ENCODE results near the gene VPS50. TPM values are rescaled to one million over a fixed set of nuclear protein-coding genes. Genes with fewer than 3 reads are reported as not detected.

VPS50 gene
- total and polyA plus RNA-seq, 2 donors (not counting 1 experiment from before 2014, with no cell fraction given) = 9.4 to 54.1 TPM

DNA sequence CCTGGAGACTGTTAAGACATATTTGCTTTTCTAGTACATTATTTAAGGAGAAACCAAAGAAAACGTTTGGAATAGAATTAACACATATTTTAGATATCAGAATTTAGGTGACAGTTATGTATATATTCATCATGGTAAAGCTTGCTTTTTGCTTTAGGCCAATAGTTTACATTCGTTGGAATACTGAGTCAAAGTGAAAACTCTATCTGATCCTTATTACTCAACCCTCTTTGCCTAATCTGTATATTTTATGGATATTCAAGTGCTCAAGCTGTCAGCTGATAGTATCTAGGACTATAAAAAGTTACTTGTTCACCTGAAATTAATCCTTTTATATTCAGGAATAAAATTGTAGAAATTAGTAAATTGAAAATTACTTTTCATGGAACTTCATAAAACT is 61.1 kb downstream of the VPS50 start:
- Histone ChIP-seq H3K4me2 (replicated peaks; ENCODE audit: low read depth, low read length, poor library complexity, severe bottlenecking) (no peak overlapping the region), H2AFZ (ENCODE audit: insufficient read depth, low read depth, low read length, poor library complexity, severe bottlenecking) (no peak overlapping the region), H3K9ac (ENCODE audit: low read length) (no peak overlapping the region), H3K4me1 (ENCODE audit: control insufficient read depth in 2 of 2, insufficient read depth in 2 of 2, low read length in 2 of 2) (no peaks in the 10 kb centered on the region), H3K4me3 (ENCODE audit: control extremely low read depth in 1 of 5, extremely low read depth in 1 of 5, insufficient read depth in 1 of 5, low read depth in 2 of 5, low read length in 4 of 5) (no peak overlapping the region), H3K27me3 (replicated peaks in 1 of 4; ENCODE audit: control extremely low read depth in 1 of 4, control insufficient read depth in 3 of 4, insufficient read depth in 4 of 4, low read length in 3 of 4) (no peaks in the 10 kb centered on the region), H4K20me1 (ENCODE audit: control insufficient read depth, insufficient read depth, low read length, poor library complexity, severe bottlenecking) (no peaks in the 10 kb centered on the region), H3K79me2 (ENCODE audit: control insufficient read depth, insufficient read depth, low read length) (no peaks in the 10 kb centered on the region), H3K9me3 (ENCODE audit: control extremely low read depth in 1 of 3, control insufficient read depth in 2 of 3, insufficient read depth in 1 of 3, low read length in 2 of 3) (no peaks in the 10 kb centered on the region), H3K27ac (ENCODE audit: low read length in 2 of 2) (no peak overlapping the region), H3K36me3 (replicated peaks in 1 of 2; ENCODE audit: control extremely low read depth in 1 of 2, control insufficient read depth in 1 of 2, extremely low read depth in 1 of 2, insufficient read depth in 2 of 2, low read length in 1 of 2) (peaks cover 0 to 15% of the 10 kb centered on the region in 2 experiments)
- ChIA-PET CTCF (no interaction called here), POLR2A (no interaction called here)
- Mint-ChIP-seq H3K27me3 (no peaks in the 10 kb centered on the region), H3K27ac (no peak overlapping the region), H3K4me1 (no peaks in the 10 kb centered on the region), H3K9me3 (ENCODE audit: insufficient read depth) (no peaks in the 10 kb centered on the region), H3K4me3 (no peak overlapping the region)
- intact Hi-C loops (cut with micrococcal nuclease) = no loop called here
- no peak for ATAC-seq (ENCODE audit: low read depth)
- no peak for DNase-seq
- WGBS (ENCODE audit: insufficient coverage) = no CpG with 5 or more reads among the region's 2 CpGs
- TF ChIP-seq, protein P1, sequence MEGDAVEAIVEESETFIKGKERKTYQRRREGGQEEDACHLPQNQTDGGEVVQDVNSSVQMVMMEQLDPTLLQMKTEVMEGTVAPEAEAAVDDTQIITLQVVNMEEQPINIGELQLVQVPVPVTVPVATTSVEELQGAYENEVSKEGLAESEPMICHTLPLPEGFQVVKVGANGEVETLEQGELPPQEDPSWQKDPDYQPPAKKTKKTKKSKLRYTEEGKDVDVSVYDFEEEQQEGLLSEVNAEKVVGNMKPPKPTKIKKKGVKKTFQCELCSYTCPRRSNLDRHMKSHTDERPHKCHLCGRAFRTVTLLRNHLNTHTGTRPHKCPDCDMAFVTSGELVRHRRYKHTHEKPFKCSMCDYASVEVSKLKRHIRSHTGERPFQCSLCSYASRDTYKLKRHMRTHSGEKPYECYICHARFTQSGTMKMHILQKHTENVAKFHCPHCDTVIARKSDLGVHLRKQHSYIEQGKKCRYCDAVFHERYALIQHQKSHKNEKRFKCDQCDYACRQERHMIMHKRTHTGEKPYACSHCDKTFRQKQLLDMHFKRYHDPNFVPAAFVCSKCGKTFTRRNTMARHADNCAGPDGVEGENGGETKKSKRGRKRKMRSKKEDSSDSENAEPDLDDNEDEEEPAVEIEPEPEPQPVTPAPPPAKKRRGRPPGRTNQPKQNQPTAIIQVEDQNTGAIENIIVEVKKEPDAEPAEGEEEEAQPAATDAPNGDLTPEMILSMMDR (IDR thresholded peaks at IDR 0.05) = no peak
- TF ChIP-seq EZH2 (IDR thresholded peaks at IDR 0.05; ENCODE audit: borderline replicate concordance, insufficient read depth, low read depth, low read length, poor library complexity, severe bottlenecking) = no peak

DNA sequence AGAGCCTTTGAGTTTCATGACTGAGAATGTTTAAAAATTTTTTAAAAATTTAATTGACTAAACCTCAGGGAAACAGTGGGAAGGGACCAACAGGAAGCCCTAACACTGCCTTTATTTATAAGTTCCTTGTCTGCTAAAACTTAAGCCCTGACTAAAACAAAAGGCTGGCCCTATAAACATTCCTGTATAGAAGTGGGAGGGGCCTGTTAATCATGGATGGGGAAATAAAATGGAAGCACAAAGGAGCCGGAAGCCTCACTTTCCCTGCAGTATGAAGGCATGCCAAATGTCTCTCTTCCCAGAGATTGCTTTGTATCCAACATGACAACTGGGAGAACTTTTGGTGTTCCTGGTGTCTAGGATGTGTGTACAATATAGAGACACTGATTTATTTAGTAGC is 66.0 kb downstream of the VPS50 start:
- no peak overlapping the region for H3K27ac ChIP-seq (ENCODE audit: low read length in 2 of 2)
- no peak overlapping the region for H3K4me2 ChIP-seq (replicated peaks; ENCODE audit: low read depth, low read length, poor library complexity, severe bottlenecking)
- ATAC-seq (ENCODE audit: low read depth) (no peak), DNase-seq (no peak)
- H3K4me1 ChIP-seq (ENCODE audit: control insufficient read depth in 2 of 2, insufficient read depth in 2 of 2, low read length in 2 of 2) = no peaks in the 10 kb centered on the region
- no peaks in the 10 kb centered on the region for H3K27me3 Mint-ChIP-seq
- ChIA-PET POLR2A (no interaction called here), CTCF (no interaction called here)
- no peaks in the 10 kb centered on the region for H4K20me1 ChIP-seq (ENCODE audit: control insufficient read depth, insufficient read depth, low read length, poor library complexity, severe bottlenecking)
- no peaks in the 10 kb centered on the region for H3K9me3 ChIP-seq (ENCODE audit: control extremely low read depth in 1 of 3, control insufficient read depth in 2 of 3, insufficient read depth in 1 of 3, low read length in 2 of 3)
- 100% methylated on average over 1 of the region's 1 CpG for WGBS (ENCODE audit: insufficient coverage)
- H3K27me3 ChIP-seq (replicated peaks in 1 of 4; ENCODE audit: control extremely low read depth in 1 of 4, control insufficient read depth in 3 of 4, insufficient read depth in 4 of 4, low read length in 3 of 4) = no peaks in the 10 kb centered on the region
- H3K9me3 Mint-ChIP-seq (ENCODE audit: insufficient read depth) = no peaks in the 10 kb centered on the region
- no peak overlapping the region for H3K4me3 ChIP-seq (ENCODE audit: control extremely low read depth in 1 of 5, extremely low read depth in 1 of 5, insufficient read depth in 1 of 5, low read depth in 2 of 5, low read length in 4 of 5)
- no peak overlapping the region for H3K9ac ChIP-seq (ENCODE audit: low read length)
- H2AFZ ChIP-seq (ENCODE audit: insufficient read depth, low read depth, low read length, poor library complexity, severe bottlenecking) = no peak overlapping the region
- H3K4me3 Mint-ChIP-seq = no peak overlapping the region
- no peak for TF ChIP-seq EZH2 (IDR thresholded peaks at IDR 0.05; ENCODE audit: borderline replicate concordance, insufficient read depth, low read depth, low read length, poor library complexity, severe bottlenecking)
- TF ChIP-seq, protein P1 (IDR thresholded peaks at IDR 0.05) = no peak
- intact Hi-C loops (cut with micrococcal nuclease) = no loop called here
- H3K36me3 ChIP-seq (replicated peaks in 1 of 2; ENCODE audit: control extremely low read depth in 1 of 2, control insufficient read depth in 1 of 2, extremely low read depth in 1 of 2, insufficient read depth in 2 of 2, low read length in 1 of 2) = peaks cover 5 to 25% of the 10 kb centered on the region in 2 experiments
- H3K4me1 Mint-ChIP-seq = no peaks in the 10 kb centered on the region
- no peaks in the 10 kb centered on the region for H3K79me2 ChIP-seq (ENCODE audit: control insufficient read depth, insufficient read depth, low read length)
- no peak overlapping the region for H3K27ac Mint-ChIP-seq
